GM18867 (cell line): Measurements from ENCODE around the gene MRNIP.
A peak's percentile ranks its signal among the peaks of the same experiment; 100 is the strongest.
"Not testable (repeated sequence)": the region's sequence is repeated elsewhere in the genome, so short reads cannot be mapped to it uniquely, and the experiment has no call there.

ENCODE experiments used
- ATAC-seq: cut with Tn5 transposase; IDR thresholded peaks from one replicate; pipeline ENCODE4 v1.9.1; 2021; ENCODE audit warnings: mild to moderate bottlenecking, moderate library complexity; ENCODE audit not compliant: unreplicated experiment

The MRNIP gene

DNA sequence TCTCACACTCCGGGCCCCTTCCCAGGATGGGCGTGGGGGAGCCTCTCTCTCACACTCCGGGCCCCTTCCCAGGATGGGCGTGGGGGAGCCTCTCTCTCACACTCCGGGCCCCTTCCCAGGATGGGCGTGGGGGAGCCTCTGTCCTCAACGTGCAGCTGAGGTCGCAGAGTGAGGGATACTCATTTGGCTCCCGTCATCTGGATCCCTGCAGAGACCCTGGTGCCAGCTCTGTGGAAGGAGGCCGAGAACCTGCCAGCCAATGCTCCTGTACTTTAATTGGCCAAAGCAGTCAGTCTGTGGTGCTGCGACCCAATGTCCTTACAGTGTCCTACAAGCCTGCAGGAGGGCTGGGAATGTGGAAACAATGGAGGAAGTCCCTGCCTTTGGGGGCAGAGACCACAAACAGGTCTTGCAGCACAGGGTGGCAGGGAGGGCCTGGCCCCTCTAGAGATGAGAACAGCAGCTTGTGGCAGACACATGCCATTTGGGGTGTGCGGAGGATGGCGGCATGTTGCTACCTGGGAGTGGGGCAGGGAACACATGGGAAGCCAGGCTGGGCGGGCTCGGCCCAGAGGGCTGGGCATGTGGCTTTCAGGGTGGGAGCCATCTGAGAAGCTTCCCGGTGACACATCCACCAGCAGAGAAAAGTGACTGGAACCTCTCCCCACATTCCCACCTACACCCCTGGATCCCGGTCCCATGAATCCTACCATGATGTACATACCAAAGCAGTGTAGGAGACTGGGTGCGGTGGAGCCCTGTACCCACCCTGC, 13.6 kb upstream of the MRNIP start:
- ATAC-seq: no peak

DNA sequence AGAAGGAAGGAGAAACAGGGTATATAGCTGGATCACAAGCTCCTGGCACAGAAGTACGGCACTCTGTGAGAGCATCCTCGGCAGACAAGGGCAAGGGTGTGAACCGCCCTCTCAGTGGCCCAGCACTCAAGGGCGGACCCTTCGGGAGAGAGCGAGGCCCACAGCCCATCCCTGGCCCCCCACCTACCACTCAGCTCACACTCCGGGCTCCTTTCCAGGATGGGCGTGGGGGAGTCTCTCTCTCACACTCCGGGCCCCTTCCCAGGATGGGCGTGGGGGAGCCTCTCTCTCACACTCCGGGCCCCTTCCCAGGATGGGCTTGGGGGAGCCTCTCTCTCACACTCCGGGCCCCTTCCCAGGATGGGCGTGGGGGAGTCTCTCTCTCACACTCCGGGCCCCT, 12.9 kb upstream of the MRNIP start:
- ATAC-seq: not testable (repeated sequence)

DNA sequence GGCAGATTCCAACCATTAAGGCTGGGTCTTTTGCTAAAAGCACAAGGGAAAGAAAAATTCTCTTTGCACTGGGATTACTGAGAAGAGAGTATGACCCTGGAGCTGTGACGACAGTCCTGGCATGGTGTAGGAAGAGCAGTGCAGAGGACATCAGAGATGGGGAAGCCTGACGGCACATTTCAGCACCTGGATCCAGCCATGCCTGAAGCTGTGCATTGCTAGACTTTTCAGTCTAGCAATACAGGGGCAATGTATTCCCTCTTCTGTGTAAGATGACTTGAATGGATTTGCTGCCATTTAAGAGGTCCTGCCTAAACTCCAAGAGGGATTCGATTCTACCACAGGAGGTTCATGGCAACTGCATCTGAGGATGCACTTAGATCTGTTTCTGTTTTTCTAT, 12.3 kb upstream of the MRNIP start:
- no peak for ATAC-seq

DNA sequence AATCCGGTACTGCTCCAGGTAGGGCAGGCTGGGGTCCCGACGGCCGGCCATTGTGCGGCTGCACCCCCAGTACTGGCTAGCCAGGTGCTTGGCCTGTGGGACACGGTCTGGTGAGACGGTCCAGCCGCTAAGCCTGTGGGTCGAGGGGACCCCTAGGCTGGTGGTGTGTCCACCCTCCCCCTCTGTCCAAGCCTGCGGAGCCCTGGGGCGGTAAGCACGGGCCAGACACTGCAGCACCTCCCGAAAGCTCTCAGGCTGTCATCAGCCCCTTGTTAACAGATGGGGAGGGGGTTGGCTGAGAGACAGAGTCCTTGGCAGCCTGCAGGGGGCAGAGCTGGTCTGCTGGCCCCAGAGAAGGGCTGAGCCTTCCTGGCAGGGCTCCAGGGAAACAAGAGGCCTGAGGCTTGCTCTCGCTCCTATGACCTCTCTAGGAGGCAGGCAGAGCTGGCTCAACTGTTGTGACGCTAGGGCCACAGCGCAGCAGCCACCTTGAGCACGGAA, 11.8 kb upstream of the MRNIP start:
- ATAC-seq: no peak

DNA sequence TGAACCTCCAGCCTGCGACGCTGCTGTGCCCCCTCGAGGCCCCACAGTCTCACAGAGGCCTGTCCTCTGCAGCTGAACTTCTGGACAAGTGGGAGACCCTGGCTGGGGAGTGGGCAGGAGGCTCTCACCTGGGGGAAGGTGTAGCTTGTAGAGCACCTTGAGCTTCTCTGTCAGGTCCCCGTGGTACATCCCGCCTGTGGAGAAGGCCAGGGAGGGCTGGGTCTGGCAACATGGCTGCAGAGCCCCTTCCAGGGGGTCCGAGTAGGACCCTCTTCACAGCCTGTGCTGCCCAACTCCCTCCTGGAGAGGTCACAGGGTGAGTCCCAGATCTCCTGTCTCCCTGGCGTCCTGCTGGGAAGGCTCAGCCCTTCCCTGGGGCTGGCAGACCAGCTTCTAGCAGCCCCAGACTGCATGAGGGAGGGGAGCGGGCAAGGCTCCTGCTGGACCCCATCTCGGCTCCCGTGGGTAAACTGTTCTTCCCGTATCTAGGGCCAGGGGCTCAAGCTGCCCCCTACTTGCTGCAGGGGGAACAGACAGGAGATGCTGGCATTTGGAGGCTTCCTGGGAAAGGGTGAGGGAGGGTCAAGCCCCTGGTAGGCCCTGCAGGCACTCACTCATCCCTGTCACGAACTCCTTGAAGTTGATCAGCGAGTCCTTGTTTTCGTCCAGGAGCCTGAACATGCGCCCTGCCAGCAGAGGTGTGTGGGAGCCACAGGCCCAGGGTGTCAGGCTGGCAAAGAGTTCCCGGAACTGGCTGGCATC, 11.2 kb upstream of the MRNIP start:
- no peak for ATAC-seq

DNA sequence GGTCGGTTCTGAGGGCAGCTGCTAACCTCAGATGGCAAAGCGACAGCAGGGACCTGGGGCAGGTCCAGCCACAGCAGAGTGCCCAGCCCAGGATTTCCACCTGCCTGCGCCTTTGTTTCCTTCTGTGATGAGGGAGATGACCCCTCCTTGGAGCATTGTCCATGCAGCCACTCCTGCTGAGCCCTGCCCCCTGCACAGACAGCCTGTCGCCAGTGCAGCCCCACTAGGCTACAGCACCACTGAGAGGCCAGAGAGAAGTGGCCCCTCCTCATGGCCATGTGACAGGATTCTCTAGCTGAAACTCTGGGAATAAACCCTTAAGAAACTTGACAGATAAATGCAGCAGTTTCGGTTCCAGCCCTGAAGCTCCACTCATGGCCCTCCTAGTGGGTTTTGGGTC, 10.5 kb upstream of the MRNIP start:
- ATAC-seq: no peak

DNA sequence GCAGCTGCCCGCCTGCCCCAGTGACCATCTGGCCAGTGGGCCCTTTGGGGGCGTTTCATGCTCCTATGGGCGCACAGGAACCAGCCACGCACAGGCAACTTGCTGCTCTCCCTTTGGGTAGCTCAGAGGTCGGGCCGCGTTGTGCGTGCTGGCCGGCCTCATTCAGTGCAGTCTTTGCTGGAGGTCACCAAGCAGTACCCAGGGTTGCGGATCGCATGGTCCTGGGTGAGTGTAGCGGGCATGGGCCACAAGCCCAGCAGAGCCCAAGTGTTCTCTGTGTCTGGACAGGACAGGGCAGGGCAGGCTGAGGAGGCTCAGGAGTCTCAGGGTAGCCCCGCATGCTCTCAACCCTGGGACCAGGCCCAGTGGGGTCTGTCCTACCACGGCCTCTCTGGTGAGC, 9.9 kb upstream of the MRNIP start:
- ATAC-seq: no peak

DNA sequence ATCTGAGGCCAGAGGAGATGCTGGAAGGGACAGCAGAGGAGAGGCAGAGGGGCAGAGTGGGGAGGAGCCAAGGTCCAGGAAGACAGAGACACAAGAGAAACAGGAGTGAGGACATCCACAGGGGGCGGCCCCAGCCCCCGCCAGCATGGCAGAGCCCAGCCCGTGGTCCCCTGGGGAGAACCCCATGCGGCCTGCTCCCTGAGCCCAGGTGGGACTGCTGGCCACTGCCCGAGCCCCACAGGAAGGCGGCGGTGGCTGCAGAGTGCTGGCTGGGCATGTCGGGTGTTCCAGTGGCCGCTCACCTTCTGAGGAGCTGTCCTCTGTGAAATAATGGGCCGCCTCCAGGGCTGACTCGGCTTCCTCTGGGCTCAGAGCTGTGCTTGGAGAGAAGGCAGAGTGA, 8.9 kb upstream of the MRNIP start:
- no peak for ATAC-seq

DNA sequence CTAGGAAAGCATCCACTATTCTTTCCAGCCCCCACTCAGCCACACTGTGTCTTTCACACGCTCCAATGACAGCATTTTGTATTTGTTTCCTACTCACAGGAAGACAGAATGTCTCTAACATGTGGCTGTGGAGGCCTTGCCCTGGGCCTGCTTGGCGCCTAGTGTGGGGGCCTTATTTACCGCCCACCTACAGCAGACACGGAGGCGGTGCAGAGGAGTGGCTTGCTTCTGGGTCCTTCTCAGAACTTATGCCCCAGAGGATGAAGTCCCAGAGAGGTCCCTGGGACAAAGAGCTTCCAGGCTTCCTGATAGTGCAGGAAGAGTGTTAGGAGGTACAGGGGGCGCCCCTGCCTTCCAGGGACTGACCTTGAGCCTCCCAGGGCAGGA, 8.5 kb upstream of the MRNIP start:
- no peak for ATAC-seq

DNA sequence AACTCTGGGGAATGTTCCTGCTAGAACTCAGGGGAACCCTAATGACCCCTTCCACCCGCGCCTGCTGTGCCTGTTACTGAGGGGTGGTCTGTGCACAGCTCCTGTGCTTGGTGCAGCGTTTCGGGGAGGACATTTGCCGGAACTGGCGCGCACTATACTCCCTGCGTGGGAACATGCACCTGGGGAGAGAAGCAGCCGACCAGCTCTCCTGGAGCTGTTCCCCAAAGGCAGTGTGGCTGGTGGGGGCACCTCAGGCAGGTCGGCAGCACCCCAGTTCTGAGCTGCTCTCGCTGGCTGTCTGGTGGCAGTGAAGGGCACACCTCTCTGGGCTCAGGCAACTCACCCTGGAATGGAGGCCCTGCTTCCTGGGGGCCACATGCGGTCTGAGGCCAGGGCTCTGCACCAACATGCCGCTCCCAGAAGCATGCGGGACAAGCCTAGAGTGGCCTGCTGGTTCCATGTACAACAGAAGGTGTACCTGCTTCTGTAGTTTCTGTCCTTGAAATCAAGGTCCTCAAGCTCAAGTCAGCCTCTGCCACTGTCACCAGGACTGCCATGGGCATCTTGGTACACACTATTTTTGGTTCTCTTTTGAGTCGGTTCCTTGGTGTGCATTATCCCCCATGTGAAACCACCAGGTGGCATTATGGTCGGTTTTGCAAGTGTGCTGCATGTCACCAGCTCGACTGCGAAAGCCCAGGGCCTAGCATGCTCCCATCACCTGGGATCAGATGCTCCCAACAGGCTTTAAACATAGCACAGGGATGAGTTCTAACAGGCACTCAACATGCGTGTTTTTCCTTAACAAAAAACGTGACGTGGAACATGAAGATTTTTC, 7.8 kb upstream of the MRNIP start:
- ATAC-seq: no peak

DNA sequence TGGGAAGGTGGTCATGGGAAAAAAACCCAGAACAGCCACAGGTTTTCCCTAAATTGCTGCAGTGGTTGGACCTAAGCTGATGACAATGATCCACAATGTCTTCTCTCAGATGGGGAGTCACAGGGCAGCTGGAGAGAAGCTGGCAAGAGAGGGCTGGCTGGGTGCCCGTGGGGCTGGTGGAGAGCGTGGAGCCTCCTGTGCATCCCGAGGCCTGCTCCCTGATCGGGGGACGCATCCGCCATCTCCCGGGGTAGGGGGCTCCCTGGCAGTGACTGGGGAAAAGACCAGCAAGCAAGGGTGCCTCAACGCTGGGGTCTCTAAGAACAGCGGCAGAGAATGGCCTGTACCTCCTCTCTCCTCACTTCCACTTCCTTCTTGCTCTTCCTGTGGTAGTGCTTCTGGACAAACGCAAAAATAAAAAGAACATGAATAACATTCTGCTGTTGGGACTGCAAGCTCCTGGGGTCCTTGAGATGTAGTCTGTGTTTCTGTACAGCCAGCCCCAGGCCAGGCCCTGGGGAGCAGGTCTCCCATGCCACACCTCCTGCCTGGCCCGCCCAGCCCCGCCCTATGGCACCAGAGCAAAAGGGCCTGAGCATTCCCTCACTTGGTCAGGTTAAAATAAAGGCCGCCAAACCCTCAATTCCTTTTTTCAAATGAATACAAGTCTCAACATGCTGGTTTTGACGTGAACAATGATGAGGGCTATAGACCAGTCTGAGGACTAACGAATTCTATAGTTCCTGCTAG, 7.0 kb upstream of the MRNIP start:
- ATAC-seq: no peak

DNA sequence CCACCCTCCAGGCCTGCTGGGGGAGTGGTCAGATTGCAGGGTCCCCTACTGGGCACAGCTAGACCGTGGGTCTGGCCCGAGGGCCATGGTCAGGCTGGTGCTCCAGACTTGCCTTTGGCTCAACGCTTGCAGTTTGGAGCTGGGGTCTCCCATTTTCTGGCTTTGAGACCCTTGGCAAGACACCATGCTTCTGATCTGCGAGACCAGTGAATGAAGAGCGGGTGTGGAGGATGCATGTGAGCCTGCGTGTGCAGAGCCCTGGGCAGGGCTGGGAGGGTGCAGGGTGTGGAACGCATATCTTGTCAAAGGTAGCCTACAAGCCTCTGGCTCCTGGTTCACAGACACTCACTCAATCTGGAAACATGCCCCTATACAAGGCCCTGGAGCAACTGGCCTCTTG, 6.1 kb upstream of the MRNIP start:
- no peak for ATAC-seq

DNA sequence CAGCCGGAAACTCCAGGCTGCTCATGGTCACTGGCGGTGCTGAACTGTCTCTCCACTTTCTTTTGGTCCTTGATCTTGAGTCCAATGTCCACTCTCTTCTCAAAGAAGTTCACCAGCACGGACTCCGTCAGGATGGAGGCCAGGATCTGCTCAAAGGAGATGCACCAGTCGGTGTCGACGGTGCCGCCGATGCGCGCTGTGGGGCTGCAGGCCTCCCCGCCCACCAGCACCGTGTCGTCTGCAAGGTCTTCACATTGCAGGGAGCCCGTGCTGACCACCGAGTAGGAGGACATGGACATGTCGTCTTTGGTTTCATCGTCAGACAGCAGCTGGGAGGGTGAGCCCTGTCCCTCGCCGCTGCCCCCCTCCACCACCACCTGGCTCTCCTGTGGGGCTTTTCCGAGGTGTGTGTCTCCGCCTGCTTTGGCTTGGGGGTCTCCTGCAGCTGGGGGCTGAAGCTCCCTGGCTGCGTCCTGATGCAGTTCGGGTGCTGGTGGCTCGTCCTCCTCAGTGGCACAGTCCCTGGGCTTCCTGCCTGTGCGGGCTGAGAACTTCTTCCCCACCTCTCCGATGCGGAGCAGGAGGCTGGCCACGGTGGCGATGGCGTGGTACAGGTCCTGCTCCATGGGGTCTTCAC, 5.0 kb upstream of the MRNIP start:
- ATAC-seq: no peak

DNA sequence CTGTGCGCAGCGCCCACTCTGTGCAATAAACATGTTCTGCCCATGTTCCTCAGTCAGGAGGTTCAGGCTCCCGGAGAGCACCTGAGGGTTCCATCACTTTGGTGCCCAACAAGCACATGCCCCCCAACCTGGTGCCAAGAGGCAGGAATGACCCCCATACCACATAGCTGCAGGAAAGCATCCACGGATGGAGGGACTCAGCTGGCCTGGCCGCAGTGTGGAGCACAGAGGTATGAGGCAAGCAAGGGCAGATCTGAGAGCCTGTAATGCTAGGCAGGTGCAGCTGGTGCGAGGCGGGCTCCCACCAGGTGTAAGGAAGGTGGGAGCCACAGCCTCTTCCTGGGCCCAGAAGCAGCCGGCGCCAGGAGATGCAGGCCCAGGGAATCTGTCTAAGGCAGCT, 4.3 kb upstream of the MRNIP start:
- ATAC-seq: no peak

DNA sequence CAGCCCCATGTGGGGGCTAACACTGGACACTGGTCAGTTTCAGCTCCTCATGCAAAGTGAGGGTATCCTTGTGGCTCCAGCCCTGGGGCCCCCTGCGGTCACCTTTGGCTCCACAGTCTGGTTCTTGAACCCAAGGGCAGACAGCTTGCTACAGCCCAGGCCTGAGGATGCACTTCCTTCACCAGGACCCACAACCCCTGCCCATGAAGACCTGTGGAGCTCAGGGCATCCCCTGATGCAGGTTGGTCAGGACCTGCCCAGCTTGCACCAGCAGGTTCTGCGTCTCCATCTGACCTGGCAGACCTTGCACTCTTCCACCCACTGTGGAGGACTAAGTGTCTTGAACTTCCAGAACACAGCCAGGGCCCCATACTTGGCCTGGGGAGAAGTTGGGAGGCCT, 3.7 kb upstream of the MRNIP start:
- ATAC-seq: no peak

DNA sequence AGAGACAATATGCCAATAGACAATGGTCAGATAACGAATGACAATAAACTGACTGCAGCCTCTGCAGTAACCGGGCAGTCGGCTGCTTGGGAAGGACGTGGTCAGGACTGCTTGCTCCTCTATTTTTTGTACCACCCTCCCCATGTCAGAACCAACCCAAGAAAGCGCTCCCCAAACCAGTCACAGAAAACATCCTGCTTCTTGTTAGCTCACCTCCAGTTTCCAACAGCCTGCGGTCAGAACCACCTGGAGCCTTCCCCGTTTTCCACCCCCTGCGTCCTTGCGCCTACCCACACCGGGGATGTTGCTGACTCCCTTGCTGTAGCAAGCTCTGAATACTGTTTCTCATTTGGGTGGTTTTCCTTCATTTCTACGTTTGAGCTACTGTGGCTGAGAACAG, 1.7 kb upstream of the MRNIP start:
- no peak for ATAC-seq

DNA sequence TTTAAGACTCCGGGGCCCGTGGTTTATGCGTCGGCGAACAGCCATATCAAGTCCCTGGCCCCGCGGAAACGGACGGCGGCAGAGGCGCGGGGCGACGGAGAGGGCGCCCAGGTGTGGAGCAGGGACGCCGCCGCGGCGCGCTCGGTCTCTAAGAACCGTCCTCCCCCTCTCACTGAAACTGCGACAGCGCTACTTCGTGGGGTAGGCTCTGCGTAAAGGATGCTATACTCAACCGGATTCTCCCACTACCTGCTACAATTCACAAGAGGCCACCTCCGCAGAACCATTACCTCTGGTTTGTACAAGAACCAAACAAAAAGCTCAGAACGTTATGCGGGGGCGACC, 404 bp downstream of the MRNIP start:
- ATAC-seq: peak; percentile 45

DNA sequence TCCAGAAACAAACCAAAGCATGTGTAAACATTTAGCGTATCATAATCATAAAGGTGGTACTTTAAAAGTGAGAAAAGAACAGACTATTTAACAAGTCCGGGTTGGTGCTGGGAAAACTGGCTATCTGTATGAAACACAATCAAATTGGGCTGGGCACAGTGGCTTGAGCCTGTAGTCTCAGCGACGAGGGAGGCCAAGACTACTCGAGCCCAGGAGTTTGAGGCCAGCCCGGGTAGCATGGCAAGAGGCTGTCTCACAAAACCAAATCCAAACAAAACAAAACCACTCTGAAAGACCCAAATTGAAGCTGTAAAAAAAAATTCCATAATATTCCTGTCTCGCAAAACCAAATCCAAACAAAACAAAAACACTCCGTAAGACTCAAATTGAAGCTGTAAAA, 4.3 kb downstream of the MRNIP start:
- ATAC-seq: no peak

DNA sequence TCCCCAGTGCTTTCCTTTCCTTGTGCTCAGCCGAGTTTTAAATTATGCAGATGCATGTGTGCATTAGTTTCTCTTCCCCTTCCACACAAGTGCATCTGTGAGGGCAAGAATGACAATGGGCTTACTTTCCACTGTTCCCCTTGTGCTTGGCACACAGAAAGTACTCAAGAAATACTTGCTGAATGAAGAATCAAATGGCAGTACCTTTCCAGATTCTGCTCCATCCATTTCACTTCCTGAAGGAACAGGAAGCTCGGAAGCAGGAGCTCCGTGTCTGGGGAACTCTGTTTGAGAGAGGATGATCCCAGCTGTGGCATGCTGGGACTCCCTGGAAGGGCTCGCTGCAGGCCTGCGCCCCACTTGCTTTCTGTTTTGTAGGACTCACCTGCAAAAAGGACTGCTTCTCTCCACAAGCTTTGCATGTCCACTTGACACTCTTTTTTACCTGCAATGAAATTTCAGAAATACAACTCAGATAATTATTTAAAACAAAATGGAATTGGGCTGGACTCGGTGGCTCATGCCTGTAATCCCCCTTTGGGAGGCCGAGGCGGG, 5.5 kb downstream of the MRNIP start:
- peak; percentile 91 for ATAC-seq

DNA sequence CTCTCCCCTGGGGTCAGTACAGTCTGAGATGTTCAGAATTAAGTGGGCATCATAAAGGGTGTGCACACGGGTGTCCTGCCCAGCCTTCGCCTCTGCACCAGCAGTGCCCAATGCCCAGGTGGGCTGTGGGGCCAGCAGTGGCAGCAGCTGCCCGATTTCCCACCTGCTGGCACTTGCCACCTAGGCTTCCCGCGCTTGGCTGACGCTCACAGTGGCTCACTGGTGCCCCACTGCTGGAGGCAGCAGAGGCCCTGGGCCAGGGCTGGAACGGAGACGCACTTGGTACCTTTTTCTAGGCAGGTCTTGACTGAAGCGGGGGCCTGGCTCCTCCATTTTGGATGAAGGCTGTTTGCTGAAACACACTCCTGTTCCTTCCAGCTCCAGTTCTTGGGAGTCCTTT, 17.0 kb downstream of the MRNIP start:
- ATAC-seq: no peak
